WTC11 (cell line): ENCODE results near the gene RPGR. TPM values are rescaled to one million over a fixed set of nuclear protein-coding genes. Genes with fewer than 3 reads are reported as not detected.

Experiments used
- PREB ChIP-seq: sonication (generic); formaldehyde crosslinking; IDR thresholded peaks from 2 replicates; pipeline ENCODE4 v1.8.1; 2022; ENCODE audit warnings: mild to moderate bottlenecking, missing genetic modification reagents, moderate library complexity, borderline replicate concordance
- total RNA-seq: library from RNA; stranded (reverse); gene quantifications from 3 replicates; pipeline ENCODE4 v1.2.3, GENCODE V29; 2021

RPGR gene
- total RNA-seq, 1 experiment from 2014 or later: 10.7 TPM

- no peak for TF ChIP-seq PREB (CRISPR knock-in tag)
Observed at GRCh38 chrX:38220024-38220414, 107.3 kb downstream of the RPGR start (continued).

Other genes starting within 250 kb of the RPGR start
- gene SRPX, start 106.6 kb downstream of the RPGR start, total RNA-seq: 7.7 to 8.0 TPM (median 7.7 TPM) in 3 replicates
- not detected in 3 replicates for gene OTC, start 25.1 kb upstream of the RPGR start, total RNA-seq
- gene TSPAN7, start 234.0 kb upstream of the RPGR start, total RNA-seq: 10.8 to 15.7 TPM (median 14.9 TPM) in 3 replicates